ENCODE data around the gene PPP1CA.
"Not testable (repeated sequence)": the region's sequence is repeated elsewhere in the genome, so short reads cannot be mapped to it uniquely, and the experiment has no call there.

The PPP1CA gene

DNA sequence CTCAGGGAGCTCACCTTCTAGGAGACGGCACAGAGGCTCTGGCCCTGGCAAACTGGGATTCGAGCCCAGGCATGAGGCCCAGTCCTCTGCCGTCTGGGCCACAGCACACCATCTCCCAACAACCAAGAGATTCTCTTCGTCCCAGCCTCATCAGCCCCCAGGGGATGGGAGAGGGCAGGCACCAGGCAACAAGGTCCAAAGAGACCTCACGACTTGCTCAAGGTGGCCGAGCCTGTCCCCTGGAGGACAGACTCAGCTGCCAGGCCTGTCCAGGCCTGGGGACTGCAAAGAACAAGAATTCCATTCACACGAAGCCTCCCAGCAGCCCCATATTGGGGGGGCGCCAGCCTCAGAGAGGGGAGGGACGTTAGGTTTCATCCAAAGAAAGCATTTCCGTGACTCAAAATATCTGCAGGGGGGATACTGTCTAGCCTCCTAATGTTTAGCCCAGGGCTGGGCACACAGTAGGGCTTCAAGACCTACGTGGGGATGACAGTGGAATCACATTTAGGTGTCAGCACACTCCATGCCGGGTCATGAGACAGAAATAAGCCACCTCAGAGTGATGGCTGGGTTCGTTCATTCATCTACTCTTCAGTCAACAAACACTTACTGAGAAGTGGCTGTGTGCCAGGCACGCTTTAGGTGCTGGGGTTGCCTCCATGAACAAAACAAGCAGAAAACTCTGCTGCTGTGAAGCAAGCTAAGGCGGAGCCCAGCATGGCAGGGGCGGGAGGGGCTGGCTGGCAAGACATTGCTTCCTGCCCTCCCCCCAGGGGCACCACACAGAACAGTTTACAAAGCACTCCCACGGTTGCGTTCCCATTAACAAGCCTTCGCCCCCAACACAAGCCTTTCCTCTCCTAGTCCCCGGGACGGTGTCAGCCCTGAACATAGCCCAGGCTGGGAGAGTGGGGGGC is 15.0 kb upstream of the PPP1CA start:
- peak; percentile 54 for DNase-seq (ENCODE audit: low spot score)

- no peak for DNase-seq (ENCODE audit: low spot score)
These were observed 14.0 kb upstream of the PPP1CA start, which contains the start of gene CARNS1 for GRCh38 chr11:67415501-67416304. CARNS1 (plus strand) TSS chr11:67415678; CDS start chr11:67416200, 522 bp downstream.

GRCh38 chr11:67413266-67413849 is 11.7 kb upstream of the PPP1CA start:
- no peak for DNase-seq (ENCODE audit: low spot score)

- no peak for DNase-seq (ENCODE audit: low spot score)
These were observed 11.0 kb upstream of the PPP1CA start for GRCh38 chr11:67412495-67413179.

GRCh38 chr11:67411785-67412152 is 10.1 kb upstream of the PPP1CA start:
- DNase-seq (ENCODE audit: low spot score) = peak; percentile 53

GRCh38 chr11:67410984-67411784 is 9.5 kb upstream of the PPP1CA start:
- DNase-seq (ENCODE audit: low spot score) = no peak

GRCh38 chr11:67410369-67410831 is 8.7 kb upstream of the PPP1CA start:
- no peak for DNase-seq (ENCODE audit: low spot score)

GRCh38 chr11:67409781-67410368 is 8.2 kb upstream of the PPP1CA start:
- peak; percentile 56 for DNase-seq (ENCODE audit: low spot score)

DNA sequence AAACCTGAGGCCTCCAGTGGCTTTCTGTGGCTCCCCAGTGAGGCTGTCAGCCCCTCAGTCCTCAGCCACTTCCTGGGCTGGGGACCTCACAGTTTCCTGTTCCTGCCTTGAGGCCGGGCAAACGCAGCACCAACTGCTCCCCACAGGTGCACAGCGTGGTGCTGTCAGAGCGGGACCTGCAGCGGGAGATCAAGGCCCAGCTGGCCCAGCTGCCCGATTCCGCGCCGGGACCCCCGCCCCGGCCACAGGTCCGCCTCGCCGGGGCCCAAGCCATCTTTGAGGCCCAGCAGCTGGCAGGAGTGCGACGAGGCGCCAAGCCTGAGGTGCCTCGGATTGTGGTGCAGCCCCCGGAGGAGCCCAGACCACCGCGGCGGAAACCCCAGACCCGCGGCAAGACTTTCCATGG is 7.6 kb upstream of the PPP1CA start:
- peak; percentile 92 for DNase-seq (ENCODE audit: low spot score)

DNA sequence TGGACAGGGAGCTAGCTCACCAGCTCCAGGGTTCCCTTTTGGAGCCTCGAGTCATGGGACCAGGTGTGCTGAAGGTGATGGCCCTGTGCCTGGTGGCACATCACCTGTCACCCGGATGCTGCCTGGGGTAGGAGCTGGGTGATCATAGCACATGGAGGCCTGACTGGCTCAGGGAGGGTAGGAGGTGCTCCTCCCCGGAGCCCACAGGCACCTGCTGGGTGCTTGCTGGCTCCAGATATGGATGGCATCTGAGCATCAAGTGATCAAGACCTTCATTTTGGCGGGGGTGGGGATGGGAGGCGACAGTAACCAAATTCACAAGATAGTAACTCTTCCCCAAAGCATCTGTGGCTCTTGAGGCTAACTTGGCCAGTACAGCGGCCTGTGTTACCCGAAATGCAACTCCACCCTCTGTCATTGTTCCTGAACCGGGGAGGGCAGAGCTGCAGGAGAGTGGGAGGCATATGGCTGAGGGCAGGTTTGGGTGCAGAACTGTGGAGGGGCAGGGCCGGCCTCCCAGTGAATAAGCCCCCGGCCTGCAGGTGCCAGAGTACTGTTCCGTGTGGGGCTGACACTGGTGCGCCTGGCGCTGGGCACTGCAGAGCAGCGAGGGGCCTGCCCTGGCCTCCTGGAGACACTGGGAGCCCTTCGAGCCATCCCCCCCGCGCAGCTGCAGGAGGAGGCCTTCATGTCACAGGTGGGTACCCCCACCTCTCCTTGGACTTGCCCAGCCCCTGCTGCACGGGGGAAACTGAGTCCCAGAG is 7.0 kb upstream of the PPP1CA start:
- no peak for DNase-seq (ENCODE audit: low spot score)

DNA sequence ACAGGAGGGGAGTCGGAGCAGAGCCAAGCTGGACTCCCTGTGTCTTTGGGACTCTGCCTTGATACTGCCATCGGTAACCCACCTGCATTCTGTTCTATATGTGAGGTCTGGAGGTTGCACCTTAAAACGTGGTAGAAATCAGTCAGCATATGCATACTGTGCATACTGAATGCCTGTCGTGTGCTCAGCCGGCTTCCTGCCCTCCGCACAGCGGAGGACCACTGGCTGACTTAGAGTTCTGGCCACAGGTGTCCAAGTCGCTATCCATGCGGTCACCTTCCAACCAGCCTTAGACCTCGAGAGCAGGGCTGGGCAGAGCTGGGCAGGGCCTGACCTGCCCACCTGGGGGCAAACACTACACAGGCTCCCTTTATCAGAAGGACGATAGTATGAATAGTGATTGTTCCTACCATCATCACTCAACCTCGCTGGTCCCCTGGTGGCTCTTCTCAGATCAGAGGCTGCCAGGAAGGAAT is 6.1 kb upstream of the PPP1CA start:
- DNase-seq (ENCODE audit: low spot score) = no peak

GRCh38 chr11:67406969-67407687 is 5.5 kb upstream of the PPP1CA start:
- peak; percentile 70 for DNase-seq (ENCODE audit: low spot score)

DNA sequence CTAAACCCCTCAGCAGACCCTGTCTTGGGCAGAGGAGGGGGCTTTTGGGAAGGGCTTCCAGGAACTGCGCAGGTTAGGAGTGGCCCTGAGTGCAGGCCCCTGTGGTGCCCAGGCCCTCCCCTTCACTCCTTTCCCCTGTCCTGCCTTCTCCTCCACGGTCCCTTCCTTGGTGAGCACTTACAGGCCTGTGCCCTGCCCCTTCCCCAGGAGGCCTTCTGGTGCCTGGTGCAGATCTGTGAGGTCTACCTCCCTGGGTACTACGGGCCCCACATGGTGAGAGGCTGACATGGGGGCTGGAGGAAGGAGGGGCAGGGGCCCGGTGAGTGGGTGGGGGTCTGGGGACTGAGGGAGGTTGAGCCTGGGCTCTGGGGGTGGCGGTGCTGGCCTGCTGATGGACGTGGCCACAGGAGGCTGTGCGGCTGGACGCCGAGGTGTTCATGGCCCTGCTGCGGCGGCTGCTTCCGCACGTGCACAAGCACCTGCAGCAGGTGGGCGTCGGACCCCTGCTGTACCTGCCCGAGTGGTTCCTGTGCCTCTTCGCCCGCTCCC is 4.8 kb upstream of the PPP1CA start:
- DNase-seq (ENCODE audit: low spot score) = no peak

GRCh38 chr11:67405688-67406339 is 4.2 kb upstream of the PPP1CA start:
- DNase-seq (ENCODE audit: low spot score) = no peak

DNA sequence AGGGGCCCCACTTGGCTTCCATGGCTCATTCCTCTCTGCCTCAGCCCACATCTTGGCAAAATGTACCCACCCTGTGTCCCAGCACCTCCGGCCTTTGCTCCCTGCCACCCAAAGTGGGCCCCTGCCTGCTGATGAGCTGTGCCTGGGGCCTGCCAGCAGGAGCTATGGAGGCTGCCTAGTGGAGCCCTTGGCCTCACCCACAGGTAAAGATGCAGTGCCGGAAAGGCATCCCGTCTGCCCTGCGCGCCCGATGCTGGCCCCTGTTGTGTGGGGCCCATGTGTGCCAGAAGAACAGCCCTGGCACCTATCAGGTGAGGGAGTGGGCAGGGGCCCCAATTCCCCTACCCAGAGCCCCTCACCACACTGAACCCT is 3.5 kb upstream of the PPP1CA start:
- DNase-seq (ENCODE audit: low spot score) = no peak

DNA sequence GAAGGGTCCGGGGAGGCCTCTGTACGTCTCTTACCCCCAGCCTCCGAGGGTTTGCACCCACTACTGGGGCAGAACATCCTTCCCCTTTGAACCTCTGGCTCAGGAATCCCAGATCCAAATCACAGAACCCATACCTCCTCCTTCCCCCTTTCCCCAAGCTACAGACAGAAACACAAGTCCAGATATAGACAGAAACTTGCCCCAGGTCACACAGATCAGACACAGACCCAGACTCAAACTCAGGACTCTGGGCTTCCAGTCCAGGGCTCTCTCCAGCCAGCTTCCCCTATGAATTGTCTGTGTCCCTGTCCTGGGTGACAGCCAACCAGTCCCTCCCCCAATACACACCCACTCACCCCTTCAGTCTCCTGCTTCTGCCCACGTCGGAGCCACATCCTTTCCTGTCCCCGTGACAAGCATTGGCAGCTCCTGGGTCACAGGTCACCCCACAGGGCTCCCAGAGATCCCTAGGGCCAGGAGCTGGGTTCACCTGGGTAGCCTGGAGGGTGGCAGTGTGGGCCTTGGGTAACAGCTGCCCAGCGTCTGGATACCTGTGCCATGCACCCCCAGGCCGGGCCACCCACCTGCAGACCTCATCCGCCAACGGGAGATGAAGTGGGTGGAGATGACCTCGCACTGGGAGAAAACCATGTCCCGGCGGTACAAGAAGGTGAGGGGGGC is 3.0 kb upstream of the PPP1CA start:
- DNase-seq (ENCODE audit: low spot score) = no peak

GRCh38 chr11:67403085-67403484 is 1.4 kb upstream of the PPP1CA start:
- not testable (repeated sequence) for DNase-seq (ENCODE audit: low spot score)
